H9 (cell line): ENCODE results near the gene SREBF1. TPM values are rescaled to one million over a fixed set of nuclear protein-coding genes. Genes with fewer than 3 reads are reported as not detected.

Experiments
- DNase-seq: peaks from one replicate; pipeline ENCODE4 v3.0.0-alpha.2; 2017
- H2AFZ ChIP-seq: one replicate; pipeline ENCODE4 v1.6.1; 2013; ENCODE audit warnings: mild to moderate bottlenecking, low read length, control low read depth, moderate library complexity
- H2AK5ac ChIP-seq: 2 replicates; pipeline ENCODE4 v1.6.1; 2013; ENCODE audit warnings: low read length, control low read depth, mixed read lengths; ENCODE audit not compliant: insufficient read length
- H2BK120ac ChIP-seq: one replicate; pipeline ENCODE4 v1.6.1; 2013; ENCODE audit warnings: low read depth, mild to moderate bottlenecking, low read length, control low read depth, inconsistent platforms; ENCODE audit not compliant: poor library complexity, severe bottlenecking
- H2BK12ac ChIP-seq: 2 replicates; pipeline ENCODE4 v1.6.1; 2013; ENCODE audit warnings: low read length, control low read depth, mixed read lengths, low read depth; ENCODE audit not compliant: insufficient read length
- H2BK15ac ChIP-seq: 2 replicates; pipeline ENCODE4 v1.6.1; 2013; ENCODE audit warnings: low read depth, low read length, control low read depth
- H2BK20ac ChIP-seq: one replicate; pipeline ENCODE4 v1.6.1; 2013; ENCODE audit warnings: low read depth, mild to moderate bottlenecking, low read length, control low read depth, inconsistent platforms; ENCODE audit not compliant: poor library complexity, severe bottlenecking
- H2BK5ac ChIP-seq: 2 replicates; pipeline ENCODE4 v1.6.1; 2013; ENCODE audit warnings: low read length, control low read depth, mixed read lengths; ENCODE audit not compliant: insufficient read length
- H3K14ac ChIP-seq: 2 replicates; pipeline ENCODE4 v1.6.1; 2013; ENCODE audit warnings: low read length, control low read depth; ENCODE audit not compliant: insufficient read depth
- H3K18ac ChIP-seq: 2 replicates; pipeline ENCODE4 v1.6.1; 2013; ENCODE audit warnings: low read depth, mild to moderate bottlenecking, mixed read lengths, low read length, control low read depth; ENCODE audit not compliant: insufficient read length
- H3K23ac ChIP-seq: 2 replicates; pipeline ENCODE4 v1.6.1; 2013; ENCODE audit warnings: low read length, control low read depth, mixed read lengths, low read depth; ENCODE audit not compliant: insufficient read length
- H3K23me2 ChIP-seq: 2 replicates; pipeline ENCODE4 v1.6.1; 2013; ENCODE audit warnings: low read depth, mild to moderate bottlenecking, mixed read lengths, low read length, control low read depth; ENCODE audit not compliant: insufficient read length, poor library complexity, severe bottlenecking
- H3K27ac ChIP-seq: 2 replicates; pipeline ENCODE4 v1.5.1; 2013; ENCODE audit warnings: low read length, control low read depth, mixed read lengths, low read depth; ENCODE audit not compliant: insufficient read length
- H3K27me3 ChIP-seq: 2 replicates; pipeline ENCODE4 v1.6.1; 2013; ENCODE audit warnings: low read length, control low read depth, inconsistent platforms; ENCODE audit not compliant: insufficient read depth
- H3K4ac ChIP-seq: 2 replicates; pipeline ENCODE4 v1.6.1; 2013; ENCODE audit warnings: low read depth, mild to moderate bottlenecking, control low read depth, inconsistent platforms, low read length, moderate library complexity
- H3K4me1 ChIP-seq: 2 replicates; pipeline ENCODE4 v1.6.1; 2013; ENCODE audit warnings: low read length, control low read depth, inconsistent platforms; ENCODE audit not compliant: insufficient read depth
- H3K4me2 ChIP-seq: 2 replicates; pipeline ENCODE4 v1.6.1; 2013; ENCODE audit warnings: low read length, control low read depth, mixed read lengths; ENCODE audit not compliant: insufficient read length, insufficient read depth
- H3K56ac ChIP-seq: 2 replicates; pipeline ENCODE4 v1.6.1; 2013; ENCODE audit warnings: low read depth, mild to moderate bottlenecking, mixed read lengths, low read length, control low read depth; ENCODE audit not compliant: insufficient read length
- H3K79me1 ChIP-seq: 2 replicates; pipeline ENCODE4 v1.6.1; 2013; ENCODE audit warnings: low read depth, mild to moderate bottlenecking, moderate library complexity, low read length, control low read depth, inconsistent platforms; ENCODE audit not compliant: insufficient read depth, poor library complexity, severe bottlenecking
- H3K79me2 ChIP-seq: 2 replicates; pipeline ENCODE4 v1.6.1; 2013; ENCODE audit warnings: low read length, control low read depth, inconsistent platforms; ENCODE audit not compliant: insufficient read depth
- H3K9ac ChIP-seq: 2 replicates; pipeline ENCODE4 v1.6.1; 2013; ENCODE audit warnings: low read length, control low read depth, mixed read lengths; ENCODE audit not compliant: insufficient read length; ENCODE audit errors: extremely low read depth
- H3K9me3 ChIP-seq: one replicate; pipeline ENCODE4 v1.6.1; 2013; ENCODE audit warnings: low read depth, low read length, inconsistent platforms; ENCODE audit not compliant: control insufficient read depth
- H3T11ph ChIP-seq: one replicate; pipeline ENCODE4 v1.6.1; 2013; ENCODE audit warnings: mild to moderate bottlenecking, low read length, control low read depth, inconsistent platforms
- H4K20me1 ChIP-seq: one replicate; pipeline ENCODE4 v1.6.1; 2013; ENCODE audit not compliant: control insufficient read depth, insufficient read length, insufficient read depth
- H4K5ac ChIP-seq: 2 replicates; pipeline ENCODE4 v1.6.1; 2013; ENCODE audit warnings: low read depth, mild to moderate bottlenecking, mixed read lengths, low read length, control low read depth; ENCODE audit not compliant: insufficient read length
- H4K8ac ChIP-seq: replicated peaks from 2 replicates; pipeline ENCODE4 v1.6.1; 2013; ENCODE audit warnings: low read length, control low read depth, mixed read lengths, low read depth; ENCODE audit not compliant: insufficient read length
- H4K91ac ChIP-seq: 2 replicates; pipeline ENCODE4 v1.6.1; 2013; ENCODE audit warnings: low read depth, mild to moderate bottlenecking, moderate library complexity, mixed read lengths, low read length, control low read depth; ENCODE audit not compliant: insufficient read length
- H3K27ac Mint-ChIP-seq, 3 experiments: 2 replicates in 2 of 3; 3 replicates in 1 of 3; pipeline ENCODE4 v1.8.0; 2020 to 2021; ENCODE audit warnings: mixed read lengths in 3 of 3, mild to moderate bottlenecking in 1 of 3, moderate library complexity in 1 of 3
- H3K27me3 Mint-ChIP-seq: 2 replicates; pipeline ENCODE4 v1.8.0; 2021; ENCODE audit warnings: low read depth, mild to moderate bottlenecking, moderate library complexity, mixed read lengths
- H3K36me3 Mint-ChIP-seq, 3 experiments: 2 replicates in 2 of 3; 3 replicates in 1 of 3; pipeline ENCODE4 v1.8.0; 2020 to 2021; ENCODE audit warnings: low read depth in 3 of 3, mixed read lengths in 3 of 3; ENCODE audit not compliant: insufficient read depth in 1 of 3
- H3K4me1 Mint-ChIP-seq, 2 experiments: 2 replicates each; pipeline ENCODE4 v1.8.0; 2020; ENCODE audit warnings: mixed read lengths in 2 of 2
- H3K4me3 Mint-ChIP-seq, 2 experiments: 2 replicates in 1 of 2; 3 replicates in 1 of 2; pipeline ENCODE4 v1.8.0; 2020 to 2021; ENCODE audit warnings: mild to moderate bottlenecking in 2 of 2, mixed read lengths in 2 of 2, moderate library complexity in 1 of 2
- H3K9me3 Mint-ChIP-seq, 2 experiments: 2 replicates in 1 of 2; 3 replicates in 1 of 2; pipeline ENCODE4 v1.8.0; 2020; ENCODE audit warnings: mild to moderate bottlenecking in 2 of 2, mixed read lengths in 2 of 2, moderate library complexity in 1 of 2
- WGBS: extraction: QIAGEN DNeasy Blood & Tissue Kit; methylation state at CpG from one replicate; pipeline ENCODE4 v1.1.7; 2013; ENCODE audit warnings: missing lambda C conversion rate, low lambda C conversion rate, mixed read lengths; ENCODE audit not compliant: insufficient read length; ENCODE audit errors: extremely low coverage; 5-methylcytosine and 5-hydroxymethylcytosine counted together
- total RNA-seq: library from RNA; stranded (reverse); gene quantifications from 2 replicates; pipeline ENCODE4 v1.2.1, GENCODE V29; 2021
- TF ChIP-seq, protein P1 (sequence below): fragments of 200-600 bp; sonication (generic); conservative IDR thresholded peaks from 3 replicates; pipeline ENCODE4 v1.8.0; 2021; ENCODE audit warnings: antibody characterized with exemption, mild to moderate bottlenecking

SREBF1 gene
- total RNA-seq, 1 experiment from 2014 or later = 81.9 TPM

GRCh38 chr17:17770632-17771044 is 66.1 kb downstream of the SREBF1 start:
- no peak overlapping the region for H3K4me2 ChIP-seq
- no peak overlapping the region for H3K56ac ChIP-seq
- Mint-ChIP-seq H3K27me3 (peaks cover 18% of the 10 kb centered on the region), H3K4me1 (peaks cover 8 to 31% of the 10 kb centered on the region in 2 experiments; a peak in 3 of 4 replicates), H3K36me3 (no peaks in the 10 kb centered on the region; a peak in 1 of 7 replicates), H3K27ac (no peak overlapping the region), H3K4me3 (no peak overlapping the region), H3K9me3 (no peaks in the 10 kb centered on the region)
- H2AK5ac ChIP-seq = no peak overlapping the region
- no peaks in the 10 kb centered on the region for H4K20me1 ChIP-seq
- H3K27me3 ChIP-seq = no peaks in the 10 kb centered on the region; the same call in 1 of the 2 replicates
- no peak overlapping the region for H3K27ac ChIP-seq
- H2BK5ac ChIP-seq = no peak overlapping the region
- H3K79me1 ChIP-seq = no peaks in the 10 kb centered on the region
- H4K5ac ChIP-seq = no peak overlapping the region
- H2BK15ac ChIP-seq = no peak overlapping the region
- WGBS = no CpG with 5 or more reads among the region's 13 CpGs
- no peaks in the 10 kb centered on the region for H3K4me1 ChIP-seq
- H4K8ac ChIP-seq = no peak overlapping the region
- H2BK12ac ChIP-seq = no peak overlapping the region
- no peak overlapping the region for H2BK20ac ChIP-seq
- H3K18ac ChIP-seq = no peak overlapping the region
- no peak overlapping the region for H3K9ac ChIP-seq
- no peaks in the 10 kb centered on the region for H3K79me2 ChIP-seq
- TF ChIP-seq, protein P1, sequence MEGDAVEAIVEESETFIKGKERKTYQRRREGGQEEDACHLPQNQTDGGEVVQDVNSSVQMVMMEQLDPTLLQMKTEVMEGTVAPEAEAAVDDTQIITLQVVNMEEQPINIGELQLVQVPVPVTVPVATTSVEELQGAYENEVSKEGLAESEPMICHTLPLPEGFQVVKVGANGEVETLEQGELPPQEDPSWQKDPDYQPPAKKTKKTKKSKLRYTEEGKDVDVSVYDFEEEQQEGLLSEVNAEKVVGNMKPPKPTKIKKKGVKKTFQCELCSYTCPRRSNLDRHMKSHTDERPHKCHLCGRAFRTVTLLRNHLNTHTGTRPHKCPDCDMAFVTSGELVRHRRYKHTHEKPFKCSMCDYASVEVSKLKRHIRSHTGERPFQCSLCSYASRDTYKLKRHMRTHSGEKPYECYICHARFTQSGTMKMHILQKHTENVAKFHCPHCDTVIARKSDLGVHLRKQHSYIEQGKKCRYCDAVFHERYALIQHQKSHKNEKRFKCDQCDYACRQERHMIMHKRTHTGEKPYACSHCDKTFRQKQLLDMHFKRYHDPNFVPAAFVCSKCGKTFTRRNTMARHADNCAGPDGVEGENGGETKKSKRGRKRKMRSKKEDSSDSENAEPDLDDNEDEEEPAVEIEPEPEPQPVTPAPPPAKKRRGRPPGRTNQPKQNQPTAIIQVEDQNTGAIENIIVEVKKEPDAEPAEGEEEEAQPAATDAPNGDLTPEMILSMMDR = no peak
- H3K14ac ChIP-seq = no peak overlapping the region
- no peaks in the 10 kb centered on the region for H3K23me2 ChIP-seq
- no peak overlapping the region for H3T11ph ChIP-seq
- H2AFZ ChIP-seq = no peak overlapping the region
- no peak overlapping the region for H3K23ac ChIP-seq
- no peak for DNase-seq
- H2BK120ac ChIP-seq = no peak overlapping the region
- H4K91ac ChIP-seq = no peak overlapping the region
- H3K4ac ChIP-seq = no peak overlapping the region
- H3K9me3 ChIP-seq = no peaks in the 10 kb centered on the region
